Measurements from ENCODE around the gene SPAG8.

SPAG8 gene

DNA sequence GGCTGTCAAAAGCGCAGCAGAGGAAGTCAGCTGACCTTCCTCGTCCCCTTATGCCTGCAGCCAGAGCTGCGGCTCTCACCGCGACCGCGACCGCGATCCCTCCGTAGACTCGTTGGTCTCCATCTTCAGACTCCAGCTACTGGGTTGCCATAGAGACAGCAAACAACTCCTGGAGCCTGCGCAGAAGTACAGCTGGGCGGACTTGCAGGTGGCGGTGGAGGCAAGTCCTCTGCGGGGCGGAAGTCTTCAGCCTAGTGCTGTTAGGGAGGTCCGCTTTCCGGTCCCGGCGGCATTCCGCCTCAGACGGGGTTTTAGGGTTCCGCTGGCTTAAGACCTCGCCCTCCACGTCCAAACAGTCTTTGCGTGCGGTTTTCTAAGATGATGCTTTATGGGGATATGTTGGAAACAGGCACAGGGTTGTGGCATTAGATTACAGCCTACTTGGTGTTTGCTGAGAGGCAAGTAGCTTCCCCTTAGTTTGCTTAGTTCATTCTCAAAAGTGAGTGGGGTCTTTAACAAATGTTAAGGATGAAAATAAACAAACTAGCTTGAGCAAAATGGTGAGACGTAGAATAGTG is at the start of gene SPAG8:
Gene SPAG8, minus strand, starts transcription at position 238 of the 578 bp plus-strand sequence. Its CDS starts 115 bp downstream, at position 123.
- DNase-seq (ENCODE audit: low spot score), result peak; percentile 98

- no peak for DNase-seq (ENCODE audit: low spot score)
These were observed 49.3 kb upstream of the SPAG8 start for GRCh38 chr9:35861161-35861897.

DNA sequence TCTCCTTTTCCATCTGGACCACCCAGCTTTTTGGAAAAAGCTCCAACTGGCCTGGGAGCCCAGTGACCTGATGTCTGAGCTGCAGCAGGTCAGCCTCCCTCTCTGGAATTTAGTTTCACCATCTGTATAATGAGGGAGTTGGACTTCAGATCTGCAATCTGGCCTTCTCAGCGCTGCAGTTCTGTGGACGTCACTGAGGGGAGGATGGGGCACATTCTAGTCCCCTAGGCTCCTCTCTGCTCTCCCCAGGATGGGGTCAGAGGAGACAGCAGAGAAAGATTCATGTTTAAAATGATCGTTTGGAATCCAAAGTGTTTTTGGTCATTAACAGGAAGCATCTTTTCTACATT is 47.9 kb upstream of the SPAG8 start:
- DNase-seq (ENCODE audit: low spot score), result no peak

DNA sequence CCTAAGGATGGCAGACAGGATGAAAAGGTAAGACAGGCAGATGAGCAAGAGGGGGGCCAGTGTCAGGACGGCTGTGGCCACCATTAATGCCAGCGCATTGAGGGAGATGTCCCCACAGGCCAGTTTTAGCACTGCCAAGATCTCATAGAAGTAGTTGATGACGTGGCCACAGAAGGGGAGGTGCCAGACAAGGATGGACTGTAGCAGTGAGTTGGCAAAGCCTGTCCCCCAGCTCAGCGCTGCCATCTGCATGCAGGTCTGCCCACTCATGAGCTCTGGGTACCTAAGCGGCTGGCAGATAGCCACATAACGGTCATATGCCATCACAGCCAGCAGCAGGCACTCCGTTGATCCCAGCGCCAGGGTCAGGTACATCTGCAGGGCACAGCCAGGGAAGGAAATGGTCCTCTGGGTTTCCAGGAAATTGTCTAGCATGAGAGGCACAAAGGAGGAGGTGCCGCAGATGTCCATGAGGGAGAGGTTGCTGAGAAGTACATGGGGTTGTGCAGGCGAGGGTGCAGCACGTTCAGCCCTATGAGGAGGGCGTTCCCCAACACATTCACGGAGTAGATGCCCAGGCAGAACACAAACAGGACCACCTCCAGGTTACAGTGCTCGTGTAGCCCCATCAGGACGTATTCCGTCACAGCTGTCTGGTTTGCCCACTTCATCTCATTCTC is 47.4 kb upstream of the SPAG8 start:
- DNase-seq (ENCODE audit: low spot score), result peak; percentile 35

DNA sequence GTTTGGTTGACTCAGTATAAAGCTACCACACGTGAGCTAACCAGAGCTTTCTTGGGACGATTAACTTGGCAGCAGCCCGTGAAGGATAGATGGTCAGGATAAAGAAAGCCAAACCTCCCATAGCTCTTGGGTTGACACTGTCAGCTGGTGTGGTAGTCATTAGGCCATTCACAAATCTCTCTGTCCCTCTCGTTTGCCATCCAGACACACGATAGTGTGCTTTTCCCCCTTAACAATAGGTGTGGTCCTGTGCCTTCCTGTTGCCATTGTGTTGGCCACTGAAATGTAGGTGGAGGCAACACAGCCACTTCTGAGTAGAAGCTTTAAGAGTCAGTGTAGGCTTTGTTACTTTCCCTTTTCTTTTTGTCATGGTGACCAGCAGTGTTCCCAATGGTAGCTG is 46.4 kb upstream of the SPAG8 start:
- DNase-seq (ENCODE audit: low spot score), result no peak

GRCh38 chr9:35856882-35857281 is 44.8 kb upstream of the SPAG8 start:
- no peak for DNase-seq (ENCODE audit: low spot score)

GRCh38 chr9:35856206-35856605 is 44.1 kb upstream of the SPAG8 start:
- no peak for DNase-seq (ENCODE audit: low spot score)

- no peak for DNase-seq (ENCODE audit: low spot score)
These were observed 42.2 kb upstream of the SPAG8 start for GRCh38 chr9:35854091-35854762.

DNA sequence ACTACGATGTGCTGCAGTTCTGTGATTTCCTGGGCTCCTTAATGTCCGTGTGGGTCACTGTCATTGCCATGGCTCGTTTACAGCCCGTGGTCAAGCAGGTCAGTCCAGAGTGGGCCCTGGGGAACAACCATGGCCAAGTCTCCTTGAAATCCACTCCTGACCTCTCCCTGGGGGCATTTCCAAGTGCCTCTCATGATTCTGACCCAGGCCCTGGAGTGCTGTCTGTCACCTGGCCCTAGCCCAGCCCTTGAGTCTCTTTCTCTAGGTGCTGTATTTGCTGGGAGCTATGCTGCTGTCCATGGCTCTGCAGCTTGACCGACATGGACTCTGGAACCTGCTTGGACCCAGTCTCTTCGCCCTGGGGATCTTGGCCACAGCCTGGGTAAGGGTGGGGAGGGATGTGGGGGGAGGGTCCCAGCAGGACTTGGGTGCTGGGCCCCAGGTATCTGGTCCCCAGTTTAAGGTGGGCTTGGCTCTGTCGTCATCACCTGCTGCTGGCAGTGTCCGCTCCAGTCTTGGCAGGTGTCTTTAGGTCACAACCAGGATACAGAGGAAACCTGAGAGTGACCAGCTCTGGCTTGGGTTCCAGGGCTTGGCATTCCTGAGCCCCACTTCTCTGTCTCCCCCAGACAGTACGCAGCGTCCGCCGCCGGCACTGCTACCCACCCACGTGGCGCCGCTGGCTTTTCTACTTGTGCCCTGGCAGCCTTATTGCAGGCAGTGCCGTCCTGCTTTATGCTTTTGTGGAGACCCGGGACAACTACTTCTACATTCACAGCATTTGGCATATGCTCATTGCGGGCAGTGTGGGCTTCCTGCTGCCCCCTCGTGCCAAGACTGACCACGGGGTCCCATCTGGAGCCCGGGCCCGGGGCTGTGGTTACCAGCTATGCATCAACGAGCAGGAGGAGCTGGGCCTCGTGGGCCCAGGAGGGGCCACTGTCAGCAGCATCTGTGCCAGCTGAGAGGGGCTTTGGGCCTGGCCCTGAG is 41.1 kb upstream of the SPAG8 start:
- DNase-seq (ENCODE audit: low spot score), result no peak

DNA sequence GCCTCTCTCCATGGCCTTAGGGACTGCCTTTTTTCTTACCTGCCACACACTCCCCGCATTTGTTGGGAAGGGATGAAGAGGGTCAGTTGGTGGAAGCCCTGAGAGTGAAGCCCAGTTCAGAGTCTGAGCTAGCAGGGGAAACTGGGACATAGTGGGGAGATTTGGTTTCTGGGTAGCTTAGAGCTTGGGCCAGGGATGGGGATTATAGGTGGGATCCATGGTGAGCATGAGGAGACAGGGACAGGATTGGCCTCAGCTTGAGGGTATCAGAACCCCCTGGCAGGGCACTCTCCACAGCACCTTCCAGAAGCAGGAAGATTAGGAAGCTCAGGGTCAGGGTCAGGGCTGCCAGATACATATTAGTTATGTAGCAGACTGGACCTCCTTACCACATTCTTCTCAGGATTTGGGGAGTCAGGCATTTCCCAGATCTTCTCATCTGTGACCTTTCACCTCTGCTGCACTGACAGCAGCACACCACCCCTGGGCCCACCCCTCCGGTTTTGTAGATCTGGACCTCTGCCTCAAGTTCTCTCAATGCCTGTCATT is 40.3 kb upstream of the SPAG8 start:
- DNase-seq (ENCODE audit: low spot score), result no peak

DNA sequence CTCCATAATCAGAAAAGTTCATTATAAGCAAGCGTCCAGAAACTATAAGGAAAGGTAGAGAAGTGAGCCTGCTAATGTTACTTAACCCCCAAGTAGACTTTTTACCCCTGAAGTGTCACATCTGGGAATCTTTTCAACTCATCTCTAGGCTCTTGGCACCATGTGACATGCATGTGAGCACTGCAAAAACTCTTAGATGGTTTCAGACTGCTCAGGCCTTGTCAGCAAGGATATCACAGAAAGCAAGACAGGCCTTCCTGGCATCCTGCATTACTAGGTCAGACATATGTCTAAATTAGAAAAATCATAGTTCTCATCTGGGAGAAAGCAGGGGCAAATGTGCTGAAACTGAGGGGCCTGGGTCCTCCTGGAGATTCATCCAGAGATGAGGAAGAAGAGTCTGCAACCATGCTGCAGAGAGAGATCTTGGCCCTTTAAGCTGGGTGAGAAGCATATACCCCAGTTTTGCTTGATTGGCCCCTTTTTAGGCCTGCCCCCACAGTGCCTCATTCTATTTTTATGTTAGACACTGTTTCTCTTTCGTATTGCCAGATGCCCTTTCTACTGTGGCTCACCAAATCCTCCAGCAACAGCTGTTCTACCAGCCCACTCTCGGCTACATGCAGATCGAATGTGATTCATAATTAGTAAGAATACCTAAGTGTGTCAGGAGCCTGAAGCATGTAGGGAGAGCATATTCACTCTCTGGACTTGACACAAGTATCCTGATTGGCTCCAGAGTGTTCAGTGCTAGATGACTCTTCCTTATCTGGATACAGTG is 35.9 kb upstream of the SPAG8 start:
- peak; percentile 88 for DNase-seq (ENCODE audit: low spot score)

- peak; percentile 47 for DNase-seq (ENCODE audit: low spot score)
These were observed 34.0 kb upstream of the SPAG8 start for GRCh38 chr9:35845824-35846771.

DNA sequence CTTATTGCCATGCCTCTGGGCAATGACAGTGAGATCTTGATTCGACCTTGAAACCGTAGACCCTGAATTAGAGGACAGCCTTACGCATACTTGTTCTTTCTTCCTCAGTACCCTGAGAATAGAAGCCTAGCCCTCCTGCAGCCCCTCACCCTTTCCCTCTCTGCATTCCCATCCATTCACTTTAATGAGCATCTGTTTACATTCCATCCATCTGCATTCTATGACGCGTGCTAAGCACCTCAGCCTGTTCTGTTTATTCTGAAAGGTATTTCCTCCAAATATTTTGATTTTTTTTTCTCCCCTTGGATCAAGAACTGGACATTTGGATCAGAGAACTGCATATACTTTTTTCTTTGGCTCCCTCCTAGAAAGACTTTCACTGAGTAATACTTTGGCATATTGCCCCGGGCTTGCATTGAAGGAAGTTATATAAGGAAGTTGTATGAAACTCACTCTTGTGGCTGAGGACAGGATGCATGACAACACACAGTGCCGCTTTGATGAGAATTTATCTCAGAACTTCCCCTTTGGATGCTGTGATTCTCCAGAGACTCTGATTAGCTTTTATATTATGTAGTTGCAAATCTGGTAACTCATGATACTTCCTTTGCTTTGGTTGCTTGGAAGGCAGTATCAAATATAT is 32.7 kb upstream of the SPAG8 start:
- DNase-seq (ENCODE audit: low spot score), result peak; percentile 93

- DNase-seq (ENCODE audit: low spot score), result peak; percentile 11
These were observed 30.7 kb upstream of the SPAG8 start for GRCh38 chr9:35842795-35843194.

DNA sequence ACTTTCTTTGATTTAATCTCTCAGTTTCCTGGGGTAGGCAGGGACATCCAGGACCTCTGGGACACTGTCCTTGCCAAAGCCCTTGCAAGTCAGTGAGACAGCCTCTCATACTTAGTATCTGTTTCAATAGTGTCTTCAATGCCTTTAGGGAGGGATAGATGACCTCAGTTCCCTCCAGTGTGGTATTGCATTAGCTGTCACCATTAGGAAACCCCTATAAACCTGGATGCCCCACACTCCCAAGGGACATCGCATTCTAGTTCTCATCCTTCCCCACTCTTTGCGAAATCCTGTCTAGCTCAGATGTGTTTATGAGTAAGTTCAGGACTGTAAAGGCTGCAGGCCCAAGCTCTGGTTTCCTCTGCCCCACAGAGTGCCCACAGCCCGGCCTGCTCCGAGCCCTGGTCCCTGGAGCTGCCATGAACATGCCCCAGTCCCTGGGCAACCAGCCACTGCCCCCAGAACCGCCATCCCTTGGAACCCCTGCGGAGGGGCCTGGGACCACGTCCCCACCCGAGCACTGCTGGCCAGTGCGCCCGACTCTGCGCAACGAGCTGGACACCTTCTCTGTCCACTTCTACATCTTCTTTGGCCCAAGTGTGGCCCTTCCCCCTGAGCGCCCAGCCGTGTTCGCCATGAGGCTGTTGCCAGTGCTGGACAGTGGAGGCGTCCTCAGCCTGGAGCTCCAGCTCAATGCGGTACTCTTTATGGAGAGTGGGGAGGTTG is 30.1 kb upstream of the SPAG8 start:
- DNase-seq (ENCODE audit: low spot score), result no peak

GRCh38 chr9:35841645-35841900 is 29.5 kb upstream of the SPAG8 start:
- DNase-seq (ENCODE audit: low spot score), result no peak

DNA sequence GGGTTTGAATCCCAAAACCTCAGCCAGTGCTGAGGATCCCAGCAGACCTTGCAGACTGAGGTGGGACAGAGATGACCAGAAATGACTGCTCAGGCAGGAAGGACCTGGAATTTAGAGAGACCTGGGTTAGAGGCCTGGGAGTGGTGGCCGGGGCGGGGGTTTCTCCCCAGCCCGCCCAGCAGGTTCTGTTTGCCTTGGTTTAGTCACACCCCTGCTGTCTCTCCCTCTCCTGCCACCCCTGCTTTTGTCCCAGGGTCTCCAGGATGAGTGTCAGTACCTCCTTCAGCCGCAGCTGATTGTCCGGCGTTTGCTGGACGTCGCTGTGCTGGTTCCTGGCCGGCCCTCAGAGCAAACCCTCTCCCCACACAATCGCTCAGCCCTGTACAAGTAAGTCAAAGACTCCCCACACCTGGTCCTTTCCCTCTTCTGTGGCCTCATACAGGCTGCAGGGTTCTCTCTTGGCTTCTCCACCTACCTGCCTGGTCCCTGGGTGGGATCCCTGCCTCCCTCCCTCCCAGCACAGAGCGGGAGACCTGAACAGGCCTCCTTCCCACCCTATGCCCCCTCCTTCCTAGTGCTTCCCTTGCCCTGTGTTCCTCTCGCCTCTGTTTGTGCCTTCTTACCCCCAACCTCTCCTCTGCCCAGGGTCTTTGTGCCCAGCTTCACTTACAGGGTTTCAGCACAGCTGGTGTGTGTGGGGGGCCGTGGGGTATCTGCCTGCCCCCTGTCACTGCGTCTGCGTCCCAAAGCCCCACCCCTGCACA is 29.0 kb upstream of the SPAG8 start:
- no peak for DNase-seq (ENCODE audit: low spot score)

DNA sequence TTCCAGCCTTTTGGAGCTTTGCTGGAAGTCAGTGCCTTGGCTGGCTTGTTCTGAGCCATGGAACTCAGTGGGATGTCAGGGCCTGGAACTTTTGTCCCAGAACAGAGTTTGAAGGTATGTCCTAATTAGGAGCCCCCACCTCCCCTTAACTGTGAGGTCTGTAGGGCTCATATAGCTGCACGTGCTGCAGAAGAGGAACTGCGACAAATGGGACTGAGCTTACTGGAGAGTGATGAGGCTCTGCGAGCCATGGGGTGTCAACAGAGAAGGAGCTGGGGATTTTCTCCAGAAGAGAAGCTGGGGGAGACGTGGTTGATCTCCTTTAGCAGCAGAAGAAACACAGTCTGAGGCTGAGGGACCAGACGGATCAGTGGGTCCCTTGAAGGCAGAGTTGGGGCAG is 27.9 kb upstream of the SPAG8 start:
- no peak for DNase-seq (ENCODE audit: low spot score)

Measured in kidney tubule cell (primary cell).